Trophoblast cell (in vitro differentiated cells and primary cell): ENCODE data around the gene DZIP3.
A peak's percentile ranks its signal among the peaks of the same experiment; 100 is the strongest.

ENCODE experiments used
- DNase-seq, 2 donors: peaks; one replicate each; pipeline ENCODE4 v3.0.0-alpha.2; 2016
- H2AFZ ChIP-seq: 2 replicates; pipeline ENCODE4 v1.6.1; 2013; ENCODE audit warnings: low read length, moderate library complexity, mild to moderate bottlenecking; ENCODE audit not compliant: insufficient read depth, poor library complexity
- H2AK5ac ChIP-seq: 2 replicates; pipeline ENCODE4 v1.6.1; 2013; ENCODE audit warnings: mild to moderate bottlenecking, low read length
- H2BK120ac ChIP-seq: 2 replicates; pipeline ENCODE4 v1.6.1; 2013; ENCODE audit warnings: low read length, mild to moderate bottlenecking, moderate library complexity; ENCODE audit not compliant: insufficient read depth, poor library complexity
- H2BK12ac ChIP-seq: 2 replicates; pipeline ENCODE4 v1.6.1; 2013; ENCODE audit warnings: mild to moderate bottlenecking, low read length, moderate library complexity
- H2BK5ac ChIP-seq: 2 replicates; pipeline ENCODE4 v1.6.1; 2013; ENCODE audit warnings: low read length, low read depth, moderate library complexity, mild to moderate bottlenecking; ENCODE audit not compliant: poor library complexity
- H3K14ac ChIP-seq: 2 replicates; pipeline ENCODE4 v1.6.1; 2013; ENCODE audit warnings: mild to moderate bottlenecking, low read length
- H3K18ac ChIP-seq: 2 replicates; pipeline ENCODE4 v1.6.1; 2013; ENCODE audit warnings: mild to moderate bottlenecking, low read length
- H3K23ac ChIP-seq: 2 replicates; pipeline ENCODE4 v1.6.1; 2013; ENCODE audit warnings: low read length
- H3K27ac ChIP-seq: 2 replicates; pipeline ENCODE4 v1.5.1; 2013; ENCODE audit warnings: low read depth, mild to moderate bottlenecking, inconsistent platforms, low read length, moderate library complexity
- H3K27me3 ChIP-seq: 2 replicates; pipeline ENCODE4 v1.6.1; 2013; ENCODE audit warnings: inconsistent platforms, mild to moderate bottlenecking, low read length, moderate library complexity; ENCODE audit not compliant: insufficient read depth
- H3K36me3 ChIP-seq, 2 experiments: 1 replicate in 1 of 2; 2 replicates in 1 of 2; pipeline ENCODE4 v1.6.1; 2013; ENCODE audit warnings: low read length in 2 of 2, mild to moderate bottlenecking in 2 of 2, moderate library complexity in 1 of 2; ENCODE audit not compliant: insufficient read depth in 2 of 2, control insufficient read depth in 1 of 2
- H3K4ac ChIP-seq: 2 replicates; pipeline ENCODE4 v1.6.1; 2013; ENCODE audit warnings: low read depth, mild to moderate bottlenecking, low read length, moderate library complexity
- H3K4me1 ChIP-seq, 2 experiments: 1 replicate in 1 of 2; 2 replicates in 1 of 2; pipeline ENCODE4 v1.6.1; 2013; ENCODE audit warnings: low read length in 2 of 2, mild to moderate bottlenecking in 2 of 2, moderate library complexity in 1 of 2; ENCODE audit not compliant: insufficient read depth in 2 of 2, control insufficient read depth in 1 of 2
- H3K4me2 ChIP-seq: 2 replicates; pipeline ENCODE4 v1.6.1; 2013; ENCODE audit warnings: inconsistent platforms, mild to moderate bottlenecking, low read length, moderate library complexity
- H3K4me3 ChIP-seq: 2 replicates; pipeline ENCODE4 v1.5.1; 2013; ENCODE audit warnings: mild to moderate bottlenecking, low read depth, low read length, inconsistent platforms
- H3K79me1 ChIP-seq: one replicate; pipeline ENCODE4 v1.6.1; 2013; ENCODE audit warnings: low read length
- H3K79me2 ChIP-seq: 2 replicates; pipeline ENCODE4 v1.6.1; 2013; ENCODE audit warnings: low read length, mild to moderate bottlenecking; ENCODE audit not compliant: control insufficient read depth, insufficient read depth, poor library complexity
- H3K9ac ChIP-seq: 2 replicates; pipeline ENCODE4 v1.6.1; 2013; ENCODE audit warnings: mild to moderate bottlenecking, low read length
- H3K9me3 ChIP-seq: 2 replicates; pipeline ENCODE4 v1.6.1; 2013; ENCODE audit warnings: low read depth, mild to moderate bottlenecking, control low read depth, inconsistent platforms, low read length; ENCODE audit not compliant: insufficient read depth
- H4K12ac ChIP-seq: 2 replicates; pipeline ENCODE4 v1.6.1; 2013; ENCODE audit warnings: low read depth, mild to moderate bottlenecking, low read length, moderate library complexity
- H4K8ac ChIP-seq: 2 replicates; pipeline ENCODE4 v1.6.1; 2013; ENCODE audit warnings: low read depth, mild to moderate bottlenecking, low read length, moderate library complexity
- H4K91ac ChIP-seq: one replicate; pipeline ENCODE4 v1.6.1; 2013; ENCODE audit warnings: low read depth, mild to moderate bottlenecking, low read length, moderate library complexity
- WGBS: extraction: QIAGEN DNeasy Blood & Tissue Kit; methylation state at CpG from one replicate; pipeline ENCODE4 v1.1.7; 2013; ENCODE audit warnings: missing lambda C conversion rate; ENCODE audit not compliant: insufficient read length, insufficient coverage; ENCODE audit errors: extremely low coverage; 5-methylcytosine and 5-hydroxymethylcytosine counted together

The DZIP3 gene

GRCh38 chr3:108724101-108724500 lies 134.6 kb downstream of the DZIP3 start:
- Histone ChIP-seq H3K9ac (no peak overlapping the region), H4K91ac (no peak overlapping the region), H2BK5ac (no peak overlapping the region), H3K4me2 (no peak overlapping the region), H3K9me3 (peaks cover 2% of the 10 kb centered on the region), H3K36me3 (no peaks in the 10 kb centered on the region), H3K27me3 (no peaks in the 10 kb centered on the region), H3K4ac (no peak overlapping the region), H3K4me3 (no peak overlapping the region), H3K14ac (no peak overlapping the region), H3K79me2 (no peaks in the 10 kb centered on the region), H2BK12ac (no peak overlapping the region), H4K8ac (no peak overlapping the region), H3K27ac (no peak overlapping the region), H3K4me1 (no peaks in the 10 kb centered on the region), H2AK5ac (no peak overlapping the region), H2AFZ (no peak overlapping the region), H3K79me1 (no peaks in the 10 kb centered on the region), H2BK120ac (no peak overlapping the region), H3K23ac (no peak overlapping the region), H3K18ac (no peak overlapping the region), H4K12ac (no peak overlapping the region)
- DNase-seq, result no peak
- WGBS, result no CpG with 5 or more reads among the region's 4 CpGs

DNA sequence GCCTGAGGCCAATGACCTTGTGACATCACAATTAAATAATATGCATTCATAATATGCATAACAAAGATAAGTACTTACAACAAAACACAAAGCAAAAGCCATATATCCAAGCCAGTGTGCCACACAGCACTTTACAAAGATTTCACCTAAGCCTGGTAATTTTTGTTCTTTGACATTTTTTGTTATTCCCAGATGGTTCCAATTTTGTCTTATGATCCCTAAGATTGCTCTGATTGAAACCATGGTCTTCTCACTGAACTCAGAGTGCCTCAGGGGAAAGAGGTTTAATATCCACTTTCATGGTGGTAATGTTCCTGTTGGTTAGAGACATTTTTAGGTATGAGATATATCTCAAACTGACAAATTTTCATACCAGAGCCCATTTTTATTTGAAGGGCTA lies 138.6 kb downstream of the DZIP3 start:
- no peak for DNase-seq
- Histone ChIP-seq H2BK120ac (no peak overlapping the region), H4K8ac (no peak overlapping the region), H2AFZ (no peak overlapping the region), H3K9me3 (peaks cover 2% of the 10 kb centered on the region), H3K4me2 (no peak overlapping the region), H3K36me3 (no peaks in the 10 kb centered on the region), H4K91ac (no peak overlapping the region), H3K27me3 (no peaks in the 10 kb centered on the region), H2BK5ac (no peak overlapping the region), H3K79me1 (no peaks in the 10 kb centered on the region), H2BK12ac (no peak overlapping the region), H4K12ac (no peak overlapping the region), H2AK5ac (no peak overlapping the region), H3K23ac (no peak overlapping the region), H3K27ac (no peak overlapping the region), H3K79me2 (no peaks in the 10 kb centered on the region), H3K9ac (no peak overlapping the region), H3K18ac (no peak overlapping the region), H3K4me1 (no peaks in the 10 kb centered on the region), H3K4ac (no peak overlapping the region), H3K14ac (no peak overlapping the region), H3K4me3 (no peak overlapping the region)

- no peak overlapping the region for H4K91ac ChIP-seq
- no peak overlapping the region for H4K8ac ChIP-seq
Measured at GRCh38 chr3:108728934-108729333, 139.4 kb downstream of the DZIP3 start.

GRCh38 chr3:108736821-108737220 lies 147.3 kb downstream of the DZIP3 start:
- Histone ChIP-seq H2BK120ac (no peak overlapping the region), H3K4me1 (no peaks in the 10 kb centered on the region), H4K91ac (no peak overlapping the region), H2BK5ac (no peak overlapping the region), H2AK5ac (no peak overlapping the region), H3K4ac (no peak overlapping the region), H3K36me3 (no peaks in the 10 kb centered on the region), H3K18ac (no peak overlapping the region), H4K8ac (no peak overlapping the region), H3K79me1 (no peaks in the 10 kb centered on the region), H3K23ac (no peak overlapping the region), H3K27me3 (no peaks in the 10 kb centered on the region), H3K4me3 (no peak overlapping the region), H3K9me3 (no peaks in the 10 kb centered on the region), H3K14ac (no peak overlapping the region), H2BK12ac (no peak overlapping the region), H2AFZ (no peak overlapping the region), H3K27ac (no peak overlapping the region), H3K4me2 (no peak overlapping the region), H4K12ac (no peak overlapping the region), H3K9ac (no peak overlapping the region), H3K79me2 (no peaks in the 10 kb centered on the region)
- no CpG with 5 or more reads among the region's 6 CpGs for WGBS
- peak in 1 of 2 donors; percentile 21 for DNase-seq

More at GRCh38 chr3:108728934-108729333, 139.4 kb downstream of the DZIP3 start:
- Histone ChIP-seq H3K14ac (no peak overlapping the region), H3K23ac (no peak overlapping the region), H3K79me1 (no peaks in the 10 kb centered on the region), H2BK5ac (no peak overlapping the region), H3K18ac (no peak overlapping the region), H3K4me1 (no peaks in the 10 kb centered on the region), H3K27ac (no peak overlapping the region), H4K12ac (no peak overlapping the region), H2AFZ (no peak overlapping the region), H3K4me3 (no peak overlapping the region), H3K9me3 (peaks cover 2% of the 10 kb centered on the region), H3K9ac (no peak overlapping the region), H3K4ac (no peak overlapping the region), H3K27me3 (no peaks in the 10 kb centered on the region), H3K4me2 (no peak overlapping the region), H2BK12ac (no peak overlapping the region), H2AK5ac (no peak overlapping the region), H2BK120ac (no peak overlapping the region), H3K36me3 (no peaks in the 10 kb centered on the region), H3K79me2 (no peaks in the 10 kb centered on the region)
- no CpG with 5 or more reads among the region's 1 CpG for WGBS
- no peak for DNase-seq
